T-helper 17 cell (primary cell): Measurements from ENCODE around the gene CCDC192. TPM values are rescaled to one million over a fixed set of nuclear protein-coding genes. Genes with fewer than 3 reads are reported as not detected.
"Not testable (repeated sequence)": the region's sequence is repeated elsewhere in the genome, so short reads cannot be mapped to it uniquely, and the experiment has no call there.

Experiments
- ATAC-seq: fragments of 150-1000 bp; cut with Tn5 transposase; 2 replicates; pipeline ENCODE4 v1.10.0; 2021; ENCODE audit warnings: mild to moderate bottlenecking, moderate library complexity
- DNase-seq, 3 donors: peaks; one replicate each; pipeline versions ENCODE4 v3.0.0 to v3.0.0-alpha.2; 2020 to 2021
- H3K9me3 ChIP-seq: one replicate; pipeline ENCODE4 v1.7.0; 2013; ENCODE audit warnings: low read length, mild to moderate bottlenecking; ENCODE audit not compliant: control insufficient read depth, poor library complexity, severe bottlenecking
- H3K27ac Mint-ChIP-seq: one replicate; pipeline ENCODE4 v1.8.0; 2022; ENCODE audit warnings: mild to moderate bottlenecking, moderate library complexity, mixed read lengths
- H3K27me3 Mint-ChIP-seq: one replicate; pipeline ENCODE4 v1.8.0; 2022; ENCODE audit warnings: mixed read lengths
- H3K36me3 Mint-ChIP-seq: one replicate; pipeline ENCODE4 v1.8.0; 2022; ENCODE audit warnings: low read depth, mixed read lengths
- H3K4me1 Mint-ChIP-seq: one replicate; pipeline ENCODE4 v1.8.0; 2022; ENCODE audit warnings: mild to moderate bottlenecking, mixed read lengths
- H3K4me3 Mint-ChIP-seq: one replicate; pipeline ENCODE4 v1.8.0; 2022; ENCODE audit warnings: mild to moderate bottlenecking, moderate library complexity, mixed read lengths
- total RNA-seq, 4 donors: library from RNA in 2 of 4; stranded (reverse) in 2 of 4; gene quantifications; one replicate each; pipeline ENCODE4 v1.2.3 and lab custom pipeline; 2022 to 2026

CCDC192 gene
- total RNA-seq, 2 donors from 2014 or later = 0.45 TPM; not detected in 1

DNA sequence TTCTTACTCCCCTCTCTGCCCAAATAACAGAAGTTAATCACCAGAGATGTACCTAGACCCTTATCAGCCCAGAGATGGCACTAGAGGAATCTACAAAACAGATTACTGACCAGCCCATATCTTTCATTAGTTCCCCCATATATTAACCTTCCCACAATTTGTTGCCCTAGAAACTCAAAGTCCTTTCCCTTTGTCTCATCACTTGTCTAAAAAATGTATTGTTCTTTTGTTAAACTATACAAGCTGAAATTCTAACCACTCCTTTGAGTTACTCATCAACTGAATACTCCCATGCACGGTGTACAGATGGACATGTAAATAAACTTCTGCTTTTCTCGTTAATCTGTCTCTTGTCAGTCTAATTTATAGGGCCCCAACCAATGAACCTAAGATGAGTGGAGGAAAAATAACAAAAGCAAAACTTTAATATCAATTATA is 130.9 kb downstream of the CCDC192 start:
- no peaks in the 10 kb centered on the region for H3K9me3 ChIP-seq
- ATAC-seq (no peak), DNase-seq (no peak)
- Mint-ChIP-seq H3K27me3 (no peaks in the 10 kb centered on the region), H3K4me1 (no peaks in the 10 kb centered on the region), H3K36me3 (peaks cover 2% of the 10 kb centered on the region), H3K27ac (no peak overlapping the region), H3K4me3 (no peak overlapping the region)

DNA sequence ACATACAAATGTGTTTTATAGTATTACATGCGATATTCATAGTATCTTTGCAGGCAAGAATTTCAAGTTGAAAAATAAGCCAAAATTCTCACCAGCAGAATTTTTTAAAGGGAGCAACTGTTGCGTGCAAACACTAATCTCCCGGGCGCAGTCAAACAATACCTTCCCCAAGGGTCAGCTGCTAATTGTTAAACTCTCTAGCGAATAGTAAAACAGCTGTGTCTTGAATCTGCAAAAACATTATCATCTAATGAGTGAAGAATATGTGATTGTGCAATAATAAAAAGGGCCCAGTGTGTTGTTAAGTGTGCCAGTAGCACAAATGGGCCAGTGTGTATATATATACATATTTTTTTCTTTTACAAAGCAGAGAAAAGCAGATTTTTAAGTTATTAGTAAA is 131.4 kb downstream of the CCDC192 start:
- no peaks in the 10 kb centered on the region for H3K9me3 ChIP-seq
- DNase-seq (no peak), ATAC-seq (no peak)
- Mint-ChIP-seq H3K36me3 (peaks cover 2% of the 10 kb centered on the region), H3K4me3 (no peak overlapping the region), H3K4me1 (no peaks in the 10 kb centered on the region), H3K27ac (no peak overlapping the region), H3K27me3 (no peaks in the 10 kb centered on the region)

DNA sequence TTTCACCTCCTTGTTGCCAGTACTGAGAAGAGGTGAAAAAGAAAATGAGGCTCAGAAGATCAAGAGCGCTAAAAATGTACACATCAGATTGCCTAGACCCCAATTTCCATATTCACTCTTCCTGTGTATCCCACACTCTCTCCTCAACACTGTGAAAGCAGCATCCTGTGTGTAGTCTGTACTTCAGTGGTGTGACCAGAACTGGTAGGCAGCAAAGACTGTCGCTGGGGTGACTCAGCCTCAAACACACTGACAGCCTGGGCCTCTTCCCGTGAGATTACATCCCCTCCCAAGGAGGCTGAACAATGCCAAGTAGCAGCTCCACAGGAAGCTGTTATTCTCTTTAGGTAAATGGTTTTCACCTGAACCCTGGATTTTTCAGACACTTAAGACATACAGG is 135.5 kb downstream of the CCDC192 start:
- Mint-ChIP-seq H3K36me3 (peaks cover 2% of the 10 kb centered on the region), H3K4me1 (no peaks in the 10 kb centered on the region), H3K27me3 (no peaks in the 10 kb centered on the region), H3K27ac (no peak overlapping the region), H3K4me3 (no peak overlapping the region)
- H3K9me3 ChIP-seq = no peaks in the 10 kb centered on the region
- ATAC-seq = no peak
- DNase-seq = no peak

DNA sequence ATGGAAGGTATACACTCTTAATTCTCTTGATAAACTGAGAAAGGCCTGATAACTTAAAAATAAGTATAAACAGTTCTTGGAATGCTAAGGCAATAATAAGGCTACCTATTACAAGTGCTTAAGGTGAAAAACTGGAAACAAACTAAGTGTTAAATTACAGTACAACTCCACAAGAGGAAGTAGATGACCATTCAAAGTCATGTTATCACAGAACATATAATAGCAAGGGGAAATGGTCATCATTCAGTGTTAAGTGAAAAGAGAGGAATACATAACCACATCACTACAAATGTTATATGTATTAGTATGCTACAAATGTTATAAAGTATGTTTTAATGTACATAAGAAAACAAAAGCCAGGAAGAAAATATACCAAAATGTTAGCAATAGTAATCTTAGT is 135.9 kb downstream of the CCDC192 start:
- no peaks in the 10 kb centered on the region for H3K9me3 ChIP-seq
- Mint-ChIP-seq H3K4me3 (no peak overlapping the region), H3K27me3 (no peaks in the 10 kb centered on the region), H3K4me1 (no peaks in the 10 kb centered on the region), H3K36me3 (peaks cover 2% of the 10 kb centered on the region), H3K27ac (no peak overlapping the region)
- ATAC-seq (no peak), DNase-seq (no peak)

DNA sequence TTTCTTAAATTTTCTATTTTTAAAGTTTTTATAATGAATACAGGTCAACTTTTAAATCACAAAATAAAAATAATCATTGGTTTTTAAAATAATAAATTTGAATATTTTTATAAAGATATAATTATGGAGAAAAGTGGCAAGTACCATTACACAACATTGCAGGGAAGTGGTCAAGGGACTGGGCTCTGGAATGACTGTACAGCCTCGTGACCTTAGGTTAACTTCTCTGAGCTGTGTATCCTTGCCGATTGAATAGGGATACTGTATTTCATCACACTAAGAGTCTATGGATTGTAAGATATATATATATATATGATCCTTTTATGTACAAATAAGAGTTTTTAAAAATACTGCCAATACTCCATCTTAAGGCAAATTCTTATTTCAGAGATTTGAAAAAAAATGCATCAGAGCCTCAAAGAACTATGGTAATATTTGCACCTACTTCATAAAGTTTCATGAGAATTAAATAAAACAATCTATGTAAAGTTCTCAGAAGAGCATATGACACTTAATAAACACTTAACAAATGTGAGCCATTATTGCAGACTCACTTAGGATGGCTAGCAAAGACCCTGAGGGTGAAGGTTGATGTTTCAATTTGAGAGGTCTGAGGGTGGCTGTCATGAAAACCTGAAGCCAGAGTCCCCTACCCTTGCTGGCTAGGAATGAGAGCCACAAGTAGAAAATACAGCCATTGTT is 136.5 kb downstream of the CCDC192 start:
- no peak for ATAC-seq
- no peak overlapping the region for H3K4me3 Mint-ChIP-seq
- DNase-seq = no peak
- no peak overlapping the region for H3K27ac Mint-ChIP-seq
- peaks cover 5% of the 10 kb centered on the region for H3K27me3 Mint-ChIP-seq
- H3K36me3 Mint-ChIP-seq = peaks cover 2% of the 10 kb centered on the region
- H3K9me3 ChIP-seq = no peaks in the 10 kb centered on the region
- no peaks in the 10 kb centered on the region for H3K4me1 Mint-ChIP-seq

DNA sequence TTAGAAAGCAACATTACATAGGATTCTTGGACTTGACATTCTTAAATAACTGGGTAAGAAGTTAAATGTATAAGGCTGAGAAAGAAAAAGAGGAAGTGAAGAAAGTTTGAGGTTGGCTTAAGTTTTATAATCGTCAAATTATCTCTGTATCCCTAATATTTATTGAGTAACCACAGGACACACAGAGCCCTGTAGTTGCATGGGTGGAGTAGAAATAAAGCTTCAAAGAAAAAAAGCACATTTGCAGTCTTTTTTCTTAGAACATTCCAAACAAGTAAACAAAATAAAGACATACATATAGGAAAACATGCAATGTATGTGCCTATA is 137.0 kb downstream of the CCDC192 start:
- Mint-ChIP-seq H3K36me3 (peaks cover 2% of the 10 kb centered on the region), H3K27ac (no peak overlapping the region), H3K4me3 (no peak overlapping the region), H3K4me1 (no peaks in the 10 kb centered on the region), H3K27me3 (peaks cover 6% of the 10 kb centered on the region)
- no peaks in the 10 kb centered on the region for H3K9me3 ChIP-seq
- ATAC-seq (no peak), DNase-seq (no peak)

DNA sequence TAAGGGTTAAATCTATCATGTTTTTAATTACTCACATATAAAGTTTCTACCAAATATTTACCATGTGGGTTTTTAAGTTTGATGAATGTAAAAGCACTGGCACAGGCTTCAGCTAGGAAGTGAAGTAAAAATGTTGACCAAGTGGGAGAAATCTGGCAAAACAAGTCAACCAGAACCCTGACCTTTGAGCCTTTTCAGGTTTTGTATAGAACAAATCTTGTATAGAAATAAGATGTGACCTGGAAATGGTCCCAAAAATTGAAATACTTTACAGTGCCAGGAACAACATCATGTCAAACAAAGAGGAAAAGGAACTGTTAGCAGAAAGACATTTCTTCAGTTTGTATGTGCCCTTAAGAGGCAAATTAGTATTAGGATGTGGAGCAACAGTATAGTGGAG is 137.6 kb downstream of the CCDC192 start:
- Mint-ChIP-seq H3K4me1 (no peaks in the 10 kb centered on the region), H3K27ac (no peak overlapping the region), H3K36me3 (peaks cover under 1% of the 10 kb centered on the region), H3K4me3 (no peak overlapping the region), H3K27me3 (peaks cover 6% of the 10 kb centered on the region)
- no peak for DNase-seq
- no peaks in the 10 kb centered on the region for H3K9me3 ChIP-seq
- ATAC-seq = no peak

DNA sequence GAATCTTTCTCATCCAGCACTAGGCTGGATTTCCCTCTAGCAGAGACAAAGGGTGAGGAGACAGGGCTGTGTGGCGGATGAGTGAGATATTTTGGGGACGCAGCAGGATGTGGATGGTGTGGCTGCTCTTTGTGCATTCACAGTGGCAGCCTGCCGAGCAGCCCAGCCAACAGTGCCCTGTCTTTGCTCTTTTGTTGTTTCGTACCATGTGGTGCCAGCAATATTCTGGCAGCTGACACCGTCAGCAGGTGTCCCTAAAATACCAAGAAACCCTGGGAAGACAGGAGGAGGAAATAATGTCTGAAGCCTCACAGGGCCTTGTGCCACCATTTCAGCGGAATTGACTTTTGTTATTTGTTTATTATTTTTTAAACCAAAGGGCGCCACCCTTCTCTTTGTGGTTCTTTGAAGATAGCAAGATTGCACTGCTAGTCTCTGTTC is 141.4 kb downstream of the CCDC192 start:
- ATAC-seq = no peak

DNA sequence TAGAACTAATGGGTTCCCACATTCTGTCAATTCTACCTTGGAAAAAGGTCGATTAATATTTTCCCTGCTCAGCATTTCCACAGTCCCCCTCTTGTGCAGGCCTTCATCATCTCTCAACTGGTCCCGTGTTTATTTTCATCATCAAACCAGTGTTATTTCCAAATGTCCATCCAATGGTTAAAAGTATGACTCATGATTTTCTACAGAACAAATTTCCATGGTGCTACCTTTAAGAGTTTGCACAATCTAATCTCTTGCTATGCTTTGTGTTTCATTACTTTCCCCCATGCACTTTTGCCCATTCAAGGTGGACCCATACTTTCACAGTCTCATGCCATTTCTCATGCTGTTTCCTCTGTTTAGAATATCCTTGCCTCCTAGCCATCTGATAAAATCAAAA is 143.7 kb downstream of the CCDC192 start:
- ATAC-seq = no peak

More for the DNA sequence above, 141.4 kb downstream of the CCDC192 start:
- H3K4me1 Mint-ChIP-seq = no peaks in the 10 kb centered on the region
- no peak overlapping the region for H3K27ac Mint-ChIP-seq
- H3K27me3 Mint-ChIP-seq = peaks cover 6% of the 10 kb centered on the region
- H3K36me3 Mint-ChIP-seq = no peaks in the 10 kb centered on the region
- no peaks in the 10 kb centered on the region for H3K9me3 ChIP-seq
- DNase-seq = no peak
- H3K4me3 Mint-ChIP-seq = no peak overlapping the region

DNA sequence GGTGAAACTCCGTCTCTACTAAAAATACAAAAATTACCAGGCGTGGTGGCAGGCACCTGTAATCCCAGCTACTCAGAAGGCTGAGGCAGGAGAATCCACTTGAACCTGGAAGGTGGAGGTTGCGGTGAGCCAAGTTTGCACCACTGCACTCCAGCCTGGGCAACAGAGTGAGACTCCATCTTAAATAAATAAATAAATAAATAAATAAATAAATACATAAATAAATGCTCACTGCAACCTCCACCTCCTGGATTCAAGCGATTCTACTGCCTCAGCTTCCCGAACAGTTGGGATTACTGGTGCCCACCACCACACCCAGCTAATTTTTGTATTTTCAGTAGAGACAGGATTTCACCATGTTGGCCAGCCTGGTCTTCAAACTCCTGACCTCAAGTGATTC is 144.4 kb downstream of the CCDC192 start:
- H3K36me3 Mint-ChIP-seq, H3K4me3 Mint-ChIP-seq, H3K9me3 ChIP-seq, ATAC-seq, H3K27me3 Mint-ChIP-seq, H3K4me1 Mint-ChIP-seq, H3K27ac Mint-ChIP-seq, DNase-seq: not testable (repeated sequence)

More for the DNA sequence above, 143.7 kb downstream of the CCDC192 start:
- Mint-ChIP-seq H3K4me3 (no peak overlapping the region), H3K36me3 (no peaks in the 10 kb centered on the region), H3K27me3 (peaks cover 6% of the 10 kb centered on the region), H3K27ac (no peak overlapping the region), H3K4me1 (no peaks in the 10 kb centered on the region)
- DNase-seq = no peak
- no peaks in the 10 kb centered on the region for H3K9me3 ChIP-seq

DNA sequence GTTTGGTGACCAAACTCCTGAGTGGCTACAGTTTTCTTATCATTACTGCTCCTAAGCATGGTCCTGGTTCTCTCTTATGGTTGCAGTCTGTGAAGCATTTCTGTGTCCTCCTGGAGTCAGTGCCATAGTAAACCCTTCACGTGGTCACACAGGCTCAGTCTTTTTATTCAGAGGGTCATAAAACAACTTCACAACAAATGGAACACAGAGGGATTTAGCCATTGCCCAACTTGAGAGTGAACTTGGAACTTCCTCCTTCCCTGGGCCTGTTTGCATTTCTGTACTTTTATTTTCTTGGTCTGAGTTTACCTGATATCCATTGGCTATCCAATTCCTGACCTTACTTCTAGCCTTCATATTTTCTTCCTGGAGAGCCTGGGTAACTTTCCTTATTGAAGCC is 144.9 kb downstream of the CCDC192 start:
- Mint-ChIP-seq H3K27ac (no peak overlapping the region), H3K4me1 (no peaks in the 10 kb centered on the region), H3K4me3 (no peak overlapping the region), H3K27me3 (peaks cover 6% of the 10 kb centered on the region), H3K36me3 (no peaks in the 10 kb centered on the region)
- no peak for ATAC-seq
- no peaks in the 10 kb centered on the region for H3K9me3 ChIP-seq
- DNase-seq = no peak

DNA sequence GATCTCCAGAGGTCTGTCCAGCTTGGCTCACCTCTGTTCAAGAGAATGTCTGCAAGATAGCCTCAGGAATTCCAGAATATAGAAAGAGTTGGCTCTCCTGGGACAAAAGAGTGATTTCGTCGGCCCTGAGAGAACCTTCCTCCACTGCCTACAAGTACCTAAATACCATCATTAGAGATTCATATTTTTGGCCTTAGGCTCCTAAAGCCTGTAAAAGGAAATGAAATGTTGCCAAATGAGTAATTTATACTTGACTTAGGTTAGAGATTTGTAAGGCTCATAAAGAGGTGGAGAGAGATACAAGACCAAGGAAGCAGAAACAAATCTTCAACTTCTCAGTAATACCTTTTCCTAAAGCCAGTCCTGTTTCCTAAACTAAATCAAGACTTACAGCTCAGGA is 146.2 kb downstream of the CCDC192 start:
- Mint-ChIP-seq H3K4me3 (no peak overlapping the region), H3K27ac (no peak overlapping the region), H3K4me1 (no peaks in the 10 kb centered on the region), H3K36me3 (no peaks in the 10 kb centered on the region), H3K27me3 (peaks cover 2% of the 10 kb centered on the region)
- DNase-seq = no peak
- H3K9me3 ChIP-seq = no peaks in the 10 kb centered on the region
- ATAC-seq = no peak

DNA sequence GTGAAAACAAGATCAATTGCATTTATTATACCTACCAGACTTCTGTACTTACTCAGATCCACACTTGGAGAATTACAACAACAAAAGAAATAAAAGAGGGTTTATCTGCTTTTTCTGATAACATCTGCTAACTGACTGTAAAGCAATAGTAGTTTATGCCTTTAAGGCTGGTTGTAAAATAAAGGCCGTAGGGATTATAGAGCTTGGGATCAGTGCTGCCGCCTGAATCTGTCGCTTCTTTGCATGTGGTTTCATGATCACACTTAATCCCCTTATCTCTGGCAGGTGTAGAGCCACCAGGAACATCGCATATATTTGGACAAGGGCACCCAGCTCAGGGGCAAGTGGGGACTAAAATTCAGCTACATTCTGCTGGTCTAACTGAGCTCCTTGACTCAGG is 146.7 kb downstream of the CCDC192 start:
- H3K9me3 ChIP-seq = no peaks in the 10 kb centered on the region
- no peak overlapping the region for H3K4me3 Mint-ChIP-seq
- no peak overlapping the region for H3K27ac Mint-ChIP-seq
- no peak for ATAC-seq
- H3K4me1 Mint-ChIP-seq = no peaks in the 10 kb centered on the region
- H3K36me3 Mint-ChIP-seq = no peaks in the 10 kb centered on the region
- no peak for DNase-seq
- no peaks in the 10 kb centered on the region for H3K27me3 Mint-ChIP-seq

DNA sequence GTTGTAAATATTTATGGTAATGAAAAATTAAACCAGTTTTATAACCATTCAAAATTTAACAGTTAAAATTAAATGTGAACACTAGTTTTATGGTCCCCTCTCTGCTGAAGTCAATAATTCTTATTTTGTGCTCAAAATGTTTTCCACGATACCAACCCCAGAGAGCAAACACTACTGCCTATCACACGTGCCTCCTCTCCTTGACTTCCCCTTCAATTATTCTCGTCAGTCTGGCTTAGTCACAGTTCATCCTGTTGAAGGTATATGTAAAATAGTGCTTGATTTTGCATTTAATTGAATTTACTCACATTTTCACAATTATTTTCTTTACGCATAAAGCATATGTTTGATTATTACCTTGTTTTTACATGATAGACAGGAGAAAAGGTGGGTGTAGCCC is 148.8 kb downstream of the CCDC192 start:
- Mint-ChIP-seq H3K36me3 (no peaks in the 10 kb centered on the region), H3K4me3 (no peak overlapping the region), H3K4me1 (no peaks in the 10 kb centered on the region), H3K27me3 (no peaks in the 10 kb centered on the region), H3K27ac (no peak overlapping the region)
- H3K9me3 ChIP-seq = no peaks in the 10 kb centered on the region
- DNase-seq (no peak), ATAC-seq (no peak)
